ENCODE results near the gene OGFOD3.

Gene OGFOD3

GRCh38 chr17:82403662-82404660, 14.4 kb downstream of the OGFOD3 start:
- no peak for DNase-seq

GRCh38 chr17:82402865-82403264, 15.5 kb downstream of the OGFOD3 start:
- no peak for DNase-seq

DNA sequence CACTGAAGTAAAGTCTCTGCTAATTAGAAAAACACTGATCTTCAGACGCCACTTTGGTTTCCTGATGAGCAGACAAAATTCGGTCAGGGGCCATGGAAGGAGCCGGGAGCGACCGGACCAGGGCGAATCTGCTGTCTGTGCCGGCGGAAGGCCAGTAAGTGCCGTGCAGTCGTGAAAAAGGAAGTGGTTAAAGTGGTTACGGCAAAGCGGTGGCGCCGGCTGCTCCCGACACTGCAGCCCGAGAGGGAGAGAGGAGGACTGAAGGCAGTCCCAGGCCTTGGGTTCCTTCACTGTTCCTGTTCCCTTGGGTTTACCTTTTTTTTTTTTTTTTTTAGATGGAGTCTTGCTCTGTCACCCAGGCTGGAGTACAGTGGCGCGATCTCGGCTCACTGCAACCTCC, 17.6 kb downstream of the OGFOD3 start:
- DNase-seq = peak; percentile 58

DNA sequence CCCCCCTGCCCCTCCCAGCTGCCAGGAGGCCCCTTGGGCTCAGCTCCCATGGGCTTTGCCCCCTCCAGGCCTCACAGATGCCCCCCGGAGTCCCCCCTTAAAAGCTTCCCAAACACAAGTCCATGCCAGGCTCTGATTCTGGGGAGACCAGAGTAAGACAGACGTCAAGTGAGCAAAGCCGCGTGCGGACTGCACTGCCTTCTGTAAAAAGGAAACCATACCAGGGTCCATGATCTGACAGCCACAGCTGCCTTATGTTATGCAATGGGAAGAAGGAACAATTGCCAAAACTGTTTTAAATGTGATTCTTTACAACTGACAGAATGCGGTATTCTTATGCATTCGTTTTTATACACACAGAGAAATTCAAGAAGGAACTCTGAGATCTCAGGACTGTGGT, 18.2 kb downstream of the OGFOD3 start:
- DNase-seq = no peak

GRCh38 chr17:82399601-82400101, 18.7 kb downstream of the OGFOD3 start:
- no peak for DNase-seq

DNA sequence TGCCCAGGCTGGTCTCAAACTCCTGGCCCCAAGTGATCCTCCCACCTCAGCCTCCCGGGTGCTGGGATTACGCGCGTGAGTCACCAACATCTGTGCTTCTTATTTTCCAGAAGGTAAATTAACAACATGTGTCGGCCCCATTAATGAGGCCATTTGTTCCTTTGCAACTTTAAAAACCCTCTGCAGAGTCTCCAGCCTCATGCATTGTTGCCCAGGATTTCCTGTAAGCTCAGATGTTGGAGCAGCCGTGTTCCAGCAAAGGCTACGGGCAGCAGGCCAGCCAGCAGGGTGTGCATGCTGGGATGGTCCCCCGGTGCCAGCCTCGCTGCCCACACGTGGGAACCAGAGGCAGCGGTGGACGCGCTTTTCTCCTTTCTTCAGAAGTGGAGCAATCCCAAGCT, 19.3 kb downstream of the OGFOD3 start:
- DNase-seq = no peak

- DNase-seq = no peak
Measured at GRCh38 chr17:82397449-82398335, 20.7 kb downstream of the OGFOD3 start.

GRCh38 chr17:82396601-82397435, 21.6 kb downstream of the OGFOD3 start:
- DNase-seq = no peak

DNA sequence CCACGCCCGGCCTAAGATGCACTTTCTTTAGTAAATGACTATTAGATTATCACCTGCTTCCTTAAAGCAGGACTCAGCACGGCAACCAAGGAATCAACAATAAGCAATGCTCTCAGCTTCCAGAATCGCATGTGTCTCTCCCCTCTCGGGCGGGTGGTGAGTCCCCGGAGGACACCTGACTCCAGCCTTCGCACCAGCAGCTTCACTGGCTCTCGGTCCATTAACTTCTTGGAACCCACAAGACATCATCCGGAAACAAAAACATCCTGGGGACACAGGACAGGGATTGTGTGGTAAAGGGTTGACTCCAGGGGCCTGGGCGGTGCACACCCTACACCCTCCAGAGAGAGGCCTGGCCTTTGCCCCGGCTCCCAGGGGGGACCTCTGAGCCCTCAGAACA, 24.1 kb downstream of the OGFOD3 start:
- DNase-seq = no peak

- no peak for DNase-seq
Measured at GRCh38 chr17:82392941-82393340, 25.4 kb downstream of the OGFOD3 start.

DNA sequence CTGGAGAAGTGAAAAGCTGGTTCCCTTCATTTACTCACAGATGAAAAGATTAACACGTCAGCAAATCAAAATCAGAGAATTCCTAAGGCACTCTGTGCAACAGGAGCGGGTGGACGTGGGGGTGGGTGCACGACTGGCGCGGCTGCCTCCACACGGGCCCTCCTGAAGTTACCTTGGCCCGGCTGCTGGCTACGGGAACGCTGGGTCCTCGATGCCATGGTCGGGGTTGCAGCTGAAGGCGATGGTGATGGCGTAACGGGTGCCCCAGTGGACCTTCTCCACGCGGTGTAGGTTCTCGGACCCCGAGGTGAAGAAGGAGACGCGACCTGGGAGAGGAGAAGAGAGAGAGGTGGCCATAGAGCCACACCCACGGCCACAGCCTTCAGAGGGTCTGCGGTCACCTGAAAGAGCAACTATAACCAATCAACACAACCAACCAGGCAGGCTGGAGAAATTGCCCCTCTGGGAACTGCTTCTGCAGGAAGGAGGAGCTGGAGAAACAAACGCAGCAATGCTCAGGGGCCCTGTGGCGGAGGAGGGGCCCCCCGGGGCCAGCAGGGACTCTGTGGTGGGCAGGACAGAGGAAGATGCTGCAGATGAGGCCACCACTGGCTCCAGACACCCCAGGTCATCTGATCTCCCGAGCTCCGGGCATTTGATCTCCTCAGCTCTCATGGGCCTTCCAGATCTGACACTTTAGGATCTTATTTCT, 26.0 kb downstream of the OGFOD3 start:
- no peak for DNase-seq

GRCh38 chr17:82391496-82392066, 26.8 kb downstream of the OGFOD3 start:
- no peak for DNase-seq

DNA sequence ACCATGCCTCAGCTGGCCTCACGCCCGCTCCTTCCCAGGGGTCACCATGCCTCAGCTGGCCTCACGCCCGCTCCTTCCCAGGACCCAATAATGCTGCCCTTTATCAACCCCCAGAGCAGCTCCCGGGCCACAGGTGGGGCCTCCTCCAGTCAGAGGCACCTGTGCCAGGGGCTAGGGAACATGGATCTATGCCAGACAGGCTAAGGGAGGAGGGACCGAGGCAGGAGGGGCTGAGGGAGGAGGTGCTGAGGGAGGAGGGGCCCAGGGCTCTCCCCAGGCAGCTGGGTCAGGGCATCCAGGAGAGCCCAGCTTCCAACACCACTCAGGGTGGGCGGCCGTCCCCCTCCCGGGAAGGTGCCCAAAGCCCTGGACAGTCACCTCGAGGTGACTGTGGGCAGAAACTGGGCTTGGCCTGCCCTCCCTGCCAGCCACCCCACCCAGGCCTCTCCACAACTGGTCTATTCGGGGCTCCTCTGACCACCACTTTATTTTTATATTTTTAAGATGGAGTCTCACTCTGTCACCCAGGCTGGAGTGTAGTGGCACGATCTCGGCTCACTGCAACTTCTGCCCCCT, 27.4 kb downstream of the OGFOD3 start:
- no peak for DNase-seq

- DNase-seq = no peak
Measured at GRCh38 chr17:82390015-82390859, 28.1 kb downstream of the OGFOD3 start.

DNA sequence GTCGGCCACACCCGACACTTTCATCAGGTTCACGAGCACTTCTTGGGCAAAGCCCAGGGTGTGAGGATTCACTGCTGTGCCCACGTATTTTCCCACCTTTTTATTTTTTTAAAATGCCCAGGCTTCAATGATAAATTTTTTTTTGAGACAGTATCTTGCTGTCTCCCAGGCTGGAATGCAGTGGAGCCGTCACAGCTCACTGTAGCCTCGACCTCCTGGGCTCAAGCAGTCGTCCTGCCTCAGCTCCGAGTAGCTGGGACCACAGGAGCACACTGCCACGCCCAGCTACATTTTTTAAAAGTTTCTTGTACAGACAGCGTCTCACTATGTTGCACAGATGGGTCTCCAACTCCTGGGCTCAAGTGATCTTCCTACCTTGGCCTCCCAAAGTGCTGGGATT, 29.0 kb downstream of the OGFOD3 start:
- no peak for DNase-seq

GRCh38 chr17:82388922-82389283, 29.5 kb downstream of the OGFOD3 start:
- DNase-seq = no peak

- no peak for DNase-seq
Measured at GRCh38 chr17:82388223-82388921, 30.0 kb downstream of the OGFOD3 start.

- DNase-seq = no peak
Measured at GRCh38 chr17:82387705-82388106, 30.7 kb downstream of the OGFOD3 start.

GRCh38 chr17:82386881-82387704, 31.3 kb downstream of the OGFOD3 start:
- DNase-seq = no peak

All from CD4-positive, alpha-beta T cell treated with Interleukin-12 subunit alpha and Interleukin-12 subunit beta, for 1 hour (primary cell).